ENCODE results near the gene ACACA. TPM values are rescaled to one million over a fixed set of nuclear protein-coding genes. Genes with fewer than 3 reads are reported as not detected.
A peak's percentile ranks its signal among the peaks of the same experiment; 100 is the strongest.

The ACACA gene
- total RNA-seq, 1 donor from 2014 or later: 41.2 TPM

DNA sequence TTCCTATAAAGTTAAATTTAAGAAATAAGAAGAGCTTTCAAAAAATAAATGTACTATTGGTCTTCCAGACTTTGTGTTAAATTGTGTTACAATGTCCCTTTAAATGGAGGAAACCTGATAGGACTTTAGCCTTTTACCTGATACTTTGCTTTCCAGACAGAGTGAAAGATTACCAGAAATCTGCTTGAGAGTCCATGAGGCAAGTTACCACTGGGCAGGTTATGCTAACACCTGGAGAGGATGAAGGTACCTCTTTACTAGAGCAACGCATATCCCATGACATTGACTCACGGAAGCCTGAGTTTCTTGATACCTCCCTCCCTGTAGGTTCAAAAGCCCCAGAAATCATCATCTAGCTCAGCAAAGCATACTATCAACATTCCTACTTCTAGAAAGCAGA is 174.7 kb downstream of the ACACA start:
- no peak for DNase-seq (ENCODE audit: low read depth in 2 of 2)

DNA sequence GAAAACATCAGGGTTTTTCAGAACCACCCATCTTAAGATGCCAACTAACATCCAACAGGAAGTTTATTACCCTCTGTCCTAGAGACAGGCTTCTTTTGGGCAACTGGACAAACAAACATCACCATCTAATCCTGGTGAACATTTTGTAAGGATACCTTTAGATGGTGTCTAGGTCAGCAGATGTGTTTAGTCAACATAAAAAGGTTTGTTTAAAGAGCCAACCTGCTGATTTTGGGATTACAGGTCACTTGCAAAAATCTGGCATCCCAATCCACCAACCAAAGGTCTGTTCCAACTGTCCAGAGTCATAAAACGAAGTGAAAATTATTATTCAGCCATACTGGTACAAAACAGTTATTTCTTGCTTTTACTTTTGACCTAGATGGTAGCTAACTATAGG is 176.0 kb downstream of the ACACA start:
- DNase-seq (ENCODE audit: low read depth in 2 of 2): no peak

DNA sequence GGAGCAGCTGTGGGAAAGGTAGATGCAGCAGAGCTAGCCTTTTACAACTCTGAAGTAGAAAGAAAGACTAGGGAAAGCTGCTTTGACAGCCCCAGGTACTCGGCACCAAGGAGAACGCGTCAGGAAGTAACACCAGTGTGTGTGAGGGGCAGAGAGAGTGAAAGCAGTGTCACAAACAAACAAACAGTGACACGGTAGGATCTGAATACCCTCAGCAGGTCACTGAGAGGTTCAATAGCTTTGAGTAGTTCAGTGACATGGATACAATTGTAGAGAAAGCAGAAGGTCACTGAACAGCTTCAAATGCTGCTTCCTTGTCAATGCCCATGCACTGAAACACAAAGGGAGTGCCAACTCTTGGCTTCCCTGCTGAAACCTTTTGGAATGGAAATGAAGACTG is 181.2 kb downstream of the ACACA start:
- peak; percentile 27 to 42 for DNase-seq (ENCODE audit: low read depth in 2 of 2)

DNA sequence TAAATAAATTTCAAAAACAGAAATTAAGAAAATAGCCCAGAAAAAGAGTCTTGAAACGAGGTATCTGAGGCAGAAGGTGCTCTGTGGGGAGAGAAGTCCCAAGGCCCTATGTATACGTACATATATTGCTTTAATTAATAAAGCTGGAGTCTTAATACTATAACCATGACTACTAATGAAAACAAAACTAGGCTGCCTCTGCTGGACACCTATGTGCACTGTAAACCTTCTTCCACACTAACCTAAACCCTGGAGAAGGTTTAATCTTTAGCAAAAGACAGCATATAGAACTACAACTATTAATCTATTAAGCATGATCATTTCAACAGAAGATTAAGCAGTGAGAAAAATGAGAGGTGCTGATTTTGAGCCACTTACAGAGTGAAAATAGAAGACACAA is 184.8 kb downstream of the ACACA start:
- DNase-seq (ENCODE audit: low read depth in 2 of 2): no peak

DNA sequence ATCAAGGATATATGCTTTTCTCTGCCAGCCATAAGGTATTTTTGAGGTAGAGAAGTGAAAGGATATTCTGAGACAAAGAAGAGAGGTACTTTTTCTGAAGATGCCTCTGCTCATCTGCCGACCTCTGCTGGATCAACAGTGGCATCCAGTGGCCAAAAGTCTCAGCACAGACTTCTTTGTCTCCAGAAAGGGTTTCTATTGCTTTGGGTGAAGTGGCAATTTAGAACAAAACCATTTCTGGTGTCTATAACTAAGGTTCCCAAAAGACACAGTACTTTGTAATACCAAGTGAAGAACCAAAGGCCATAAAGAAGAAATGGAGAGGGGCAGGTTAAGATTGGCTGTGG is 186.1 kb downstream of the ACACA start:
- peak in 1 of 2 donors; percentile 41 for DNase-seq (ENCODE audit: low read depth in 2 of 2)

DNA sequence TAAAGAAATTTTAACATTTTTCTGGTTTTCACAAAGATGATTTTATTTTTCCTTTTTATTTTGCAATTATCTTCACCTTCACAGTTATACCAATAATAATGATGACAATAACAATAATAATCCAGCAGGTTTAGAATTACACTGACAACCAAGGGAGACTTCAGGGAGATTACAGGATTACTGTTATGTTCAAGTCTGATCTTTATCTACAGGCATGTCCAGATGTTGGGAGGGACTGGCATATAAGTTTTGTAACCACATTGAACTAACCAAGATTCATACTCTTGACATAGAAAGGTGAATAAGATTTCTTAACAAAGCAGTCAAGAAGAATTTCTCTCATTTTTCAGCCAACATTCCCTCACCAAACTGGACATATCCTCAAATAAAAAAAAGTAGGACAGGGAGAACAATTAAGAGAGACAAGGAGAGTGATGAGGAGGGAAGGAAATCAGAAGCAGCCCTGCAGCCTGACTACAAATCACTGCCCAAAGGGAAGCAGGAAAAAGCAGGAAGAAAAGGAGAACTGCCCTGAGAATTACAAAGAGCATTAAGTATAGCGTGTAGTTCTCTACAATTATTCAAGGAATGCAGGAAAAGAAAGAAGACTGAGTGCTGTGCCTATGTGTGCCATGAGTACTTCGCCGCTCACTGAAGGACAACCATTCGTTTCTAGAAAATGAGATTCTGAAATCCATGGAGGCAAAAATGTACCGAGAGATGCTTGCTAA is 186.6 kb downstream of the ACACA start:
- DNase-seq (ENCODE audit: low read depth in 2 of 2): no peak

DNA sequence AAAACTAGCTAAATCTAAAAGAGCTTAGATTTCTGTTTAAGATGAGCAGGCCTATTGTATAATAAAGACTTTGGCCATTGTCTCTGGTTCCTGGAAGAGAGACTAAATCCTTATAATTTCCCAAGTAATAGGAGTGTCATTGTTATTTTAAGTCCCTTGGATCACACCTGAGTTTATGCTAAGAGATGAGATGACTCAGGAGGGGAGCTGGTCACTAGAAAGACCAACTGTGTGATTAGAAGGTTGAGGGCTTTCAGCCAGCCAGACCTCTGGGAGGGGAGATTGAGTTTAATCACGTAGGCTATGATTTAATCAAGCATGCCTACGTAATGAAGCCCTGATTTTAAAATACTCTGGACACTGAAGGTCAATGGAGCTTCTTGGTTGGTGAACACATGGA is 187.8 kb downstream of the ACACA start:
- DNase-seq (ENCODE audit: low read depth in 2 of 2): no peak

DNA sequence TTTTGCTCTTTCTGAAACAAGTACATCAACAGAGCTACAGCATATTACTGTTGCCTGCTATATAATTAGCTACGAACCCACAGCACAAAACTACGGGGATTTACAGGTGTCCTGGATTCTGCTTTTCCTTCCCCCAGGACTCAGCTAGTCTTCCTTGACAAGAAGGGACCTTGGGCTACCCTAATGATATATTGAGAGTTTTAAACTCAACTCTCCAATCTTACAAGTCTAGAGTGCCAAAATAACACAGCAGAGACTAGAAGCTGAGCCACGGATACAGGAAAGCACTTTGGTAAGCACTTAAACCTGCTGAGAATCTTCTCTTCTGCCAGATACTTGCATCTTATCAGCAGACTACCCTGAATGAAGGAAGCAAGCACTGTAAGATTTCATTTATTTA is 192.2 kb downstream of the ACACA start:
- DNase-seq (ENCODE audit: low read depth in 2 of 2): no peak

DNA sequence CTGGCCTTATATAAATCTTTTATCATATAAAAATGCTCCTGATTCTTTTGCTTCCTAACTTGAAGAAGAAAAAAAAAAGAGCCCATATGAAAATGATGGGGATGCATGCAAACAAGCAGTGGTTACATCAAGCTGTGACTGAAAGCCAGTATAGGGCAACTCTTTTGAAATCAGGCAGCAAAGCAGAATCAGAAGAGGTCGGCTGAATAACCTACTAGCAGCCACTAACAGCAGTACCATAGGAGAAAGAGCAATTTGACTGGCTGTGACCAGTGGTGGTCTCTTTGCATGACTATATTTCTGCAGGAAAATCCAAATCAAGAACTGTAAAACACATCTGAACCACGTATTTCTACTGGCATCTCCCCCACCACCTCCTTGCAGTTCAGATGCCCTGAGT is 192.7 kb downstream of the ACACA start:
- no peak for DNase-seq (ENCODE audit: low read depth in 2 of 2)

DNA sequence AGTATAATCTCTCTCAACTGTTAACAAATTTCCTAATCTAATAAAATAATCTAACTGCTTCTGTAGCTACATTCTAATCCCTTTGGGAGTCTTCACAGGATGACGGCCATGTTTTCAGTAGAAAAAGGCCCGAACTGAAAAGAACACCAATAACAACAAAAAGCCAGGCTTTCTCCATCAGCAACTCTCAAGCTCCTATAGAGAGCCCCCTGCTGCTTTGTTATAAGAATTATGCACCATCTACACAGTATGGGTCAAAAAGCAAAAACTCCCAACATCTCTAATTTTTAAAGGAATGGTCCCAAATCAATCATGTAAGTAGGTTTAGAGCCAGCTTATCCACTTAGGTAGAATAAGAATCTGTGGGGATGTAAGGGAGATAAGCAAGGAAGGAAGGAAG is 194.5 kb downstream of the ACACA start:
- DNase-seq (ENCODE audit: low read depth in 2 of 2): peak in 1 of 2 donors; percentile 30

DNA sequence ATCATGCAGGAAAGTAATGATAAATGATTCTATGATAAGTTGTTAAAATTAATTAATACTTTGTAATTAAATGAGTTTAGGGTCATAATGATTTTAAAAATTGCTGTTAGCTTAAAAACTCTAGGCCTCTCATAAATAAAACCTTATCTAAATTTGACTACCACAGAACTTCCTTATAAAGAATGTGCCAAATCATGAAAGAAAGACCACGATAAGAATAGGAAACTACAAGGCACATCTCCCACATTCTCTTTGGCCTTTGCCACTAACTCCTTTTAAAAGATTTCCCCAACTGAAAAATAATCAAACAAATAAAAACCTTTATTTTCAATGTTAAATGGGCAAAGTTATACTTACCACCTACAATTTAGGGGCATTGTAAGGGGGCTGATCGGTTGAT is 195.5 kb downstream of the ACACA start:
- DNase-seq (ENCODE audit: low read depth in 2 of 2): no peak

DNA sequence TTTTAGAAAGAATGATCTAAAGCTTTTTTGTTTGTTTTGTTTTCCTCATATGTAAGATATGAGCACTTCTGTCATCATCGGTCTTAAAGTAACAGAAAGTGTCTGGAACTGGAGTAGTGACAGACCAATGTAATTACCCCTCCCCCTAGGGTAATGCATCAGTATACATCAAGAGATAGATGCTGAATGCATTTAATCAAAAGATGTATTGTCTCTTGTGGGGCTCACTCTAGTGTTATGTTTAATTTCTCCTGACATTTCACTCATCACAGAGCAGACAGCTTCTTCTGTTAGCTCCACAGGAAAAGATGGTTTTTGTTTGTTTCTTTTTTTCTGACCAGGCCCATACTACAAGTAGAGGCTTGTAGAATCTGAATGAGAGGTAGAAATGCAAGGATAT is 199.5 kb downstream of the ACACA start:
- DNase-seq (ENCODE audit: low read depth in 2 of 2): no peak

DNA sequence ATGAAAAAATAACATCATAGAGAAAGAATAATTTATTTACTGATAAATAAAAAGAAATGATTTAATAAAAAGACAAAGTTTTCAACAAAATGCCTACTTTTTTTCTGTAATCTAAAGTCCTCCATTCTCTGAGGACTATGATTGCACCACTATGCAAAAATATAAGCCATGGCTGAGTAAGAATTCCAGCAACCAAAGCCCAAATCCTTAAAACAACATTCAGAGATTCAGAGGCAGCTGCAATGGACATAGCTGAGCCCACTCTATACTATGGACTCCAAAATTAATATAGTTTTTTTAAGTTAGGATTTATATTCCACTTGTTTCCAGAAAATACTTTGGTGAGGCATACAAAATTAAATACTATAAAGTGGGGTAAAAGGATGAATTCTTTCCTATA is 200.3 kb downstream of the ACACA start:
- DNase-seq (ENCODE audit: low read depth in 2 of 2): no peak

DNA sequence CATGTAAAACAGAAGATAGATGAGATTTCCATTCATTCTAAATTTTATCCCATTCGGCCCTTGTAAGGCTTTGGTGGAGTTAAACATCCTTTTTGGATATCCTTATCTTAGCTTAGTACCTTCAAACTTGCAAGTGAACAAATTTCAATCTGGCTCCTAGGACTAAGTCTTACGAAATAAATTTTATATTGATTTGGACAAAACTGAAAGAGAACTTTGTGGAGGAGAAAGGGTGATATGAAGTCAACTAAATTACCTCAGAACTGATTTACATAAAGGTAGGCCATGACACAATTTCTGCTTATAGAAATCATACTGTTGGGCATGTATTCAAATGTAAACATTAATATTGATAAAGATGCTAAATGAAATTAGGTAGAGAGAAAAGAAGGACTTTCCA is 206.1 kb downstream of the ACACA start:
- DNase-seq (ENCODE audit: low read depth in 2 of 2): no peak

DNA sequence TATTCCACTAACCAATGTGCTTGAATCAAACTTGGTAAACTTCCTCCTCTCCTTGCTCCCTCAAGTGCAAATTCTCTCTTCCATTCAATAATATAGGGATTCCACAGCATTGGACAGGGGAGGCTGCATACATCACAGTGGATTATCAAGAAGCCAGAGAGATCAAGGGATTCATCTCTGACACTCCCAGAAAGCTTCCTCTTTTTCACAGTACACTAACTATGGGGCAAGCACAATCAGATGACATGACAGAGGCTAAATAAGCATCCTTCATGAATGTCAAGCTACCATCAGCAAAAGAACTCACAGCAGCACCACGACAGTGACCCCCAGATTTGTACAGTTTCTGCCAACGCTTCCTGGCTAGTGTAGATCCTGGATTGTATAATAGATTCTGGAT is 209.3 kb downstream of the ACACA start:
- no peak for DNase-seq (ENCODE audit: low read depth in 2 of 2)

DNA sequence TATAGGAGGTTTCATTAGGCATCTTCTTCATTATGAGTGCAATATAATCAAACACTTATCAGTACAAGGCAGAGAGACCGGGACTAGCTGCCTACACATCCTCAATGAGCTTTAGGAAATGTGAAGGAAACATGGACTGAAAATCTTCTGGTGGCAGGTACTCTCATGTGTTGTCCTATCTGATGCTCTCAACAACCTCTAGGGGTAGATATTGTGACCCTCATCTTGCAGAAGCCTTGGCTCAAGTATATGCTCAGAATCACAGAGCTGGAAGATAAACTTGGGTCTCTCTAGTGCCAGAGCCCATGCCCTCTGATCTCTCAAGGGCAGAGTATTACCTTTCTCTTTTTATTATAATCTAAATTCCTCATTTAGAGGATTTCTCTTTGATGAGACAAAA is 212.4 kb downstream of the ACACA start:
- no peak for DNase-seq (ENCODE audit: low read depth in 2 of 2)

DNA sequence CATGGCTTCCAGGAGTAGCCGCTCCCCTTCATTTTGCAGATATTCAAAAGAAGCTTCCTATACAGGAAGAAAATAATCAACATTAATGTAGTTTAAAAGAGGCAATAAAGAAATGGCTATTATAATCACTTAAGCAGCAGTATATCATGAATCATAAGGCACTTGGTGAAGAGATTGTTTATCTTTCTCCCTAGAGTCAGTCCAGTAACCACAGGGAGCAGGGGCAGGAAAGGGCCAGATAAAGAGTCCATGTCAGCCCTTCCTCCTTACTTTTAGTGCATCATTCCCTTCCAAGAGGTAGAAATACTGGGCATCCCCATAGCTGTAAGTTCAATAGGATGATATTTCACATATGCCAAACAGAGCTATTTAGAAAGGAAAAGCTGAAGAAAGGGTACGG is 215.4 kb downstream of the ACACA start:
- peak in 1 of 2 donors; percentile 28 for DNase-seq (ENCODE audit: low read depth in 2 of 2)

DNA sequence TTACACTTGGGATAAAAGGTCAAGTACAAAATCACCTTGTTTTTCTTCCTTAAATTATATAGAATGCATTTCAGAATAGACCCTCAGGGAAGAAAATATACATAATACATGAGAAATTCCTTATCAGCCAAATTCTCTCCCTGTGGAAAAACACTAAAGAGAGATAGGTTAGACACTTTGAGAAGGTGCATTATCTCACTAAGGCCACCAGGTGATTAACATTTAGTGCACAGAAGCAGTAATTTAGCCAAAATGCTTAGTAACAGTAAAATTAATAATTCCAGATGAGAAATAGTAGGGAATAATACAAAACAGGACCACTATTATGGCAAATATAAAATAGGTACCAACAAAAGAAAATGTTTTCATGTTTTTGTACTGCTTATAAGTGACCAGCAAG is 216.1 kb downstream of the ACACA start:
- DNase-seq (ENCODE audit: low read depth in 2 of 2): no peak

DNA sequence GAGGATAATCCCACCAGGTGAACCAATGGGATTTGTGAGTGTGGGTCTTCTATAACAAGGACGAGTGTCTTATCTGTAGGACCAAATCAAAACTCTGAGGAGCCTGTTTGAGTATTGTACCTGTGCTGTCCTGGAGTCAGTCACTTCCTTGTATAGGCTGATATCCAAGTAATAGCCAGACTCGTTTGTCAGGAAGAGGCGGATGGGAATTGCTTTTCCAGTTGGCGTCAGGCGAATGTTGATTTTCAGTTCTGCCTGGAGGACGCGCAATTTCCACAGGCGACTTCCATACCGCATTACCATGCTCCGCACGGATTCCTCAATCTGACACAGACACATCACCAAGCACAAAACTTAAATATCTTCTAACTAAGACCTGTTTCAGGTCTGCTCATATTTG is 218.5 kb downstream of the ACACA start:
- no peak for DNase-seq (ENCODE audit: low read depth in 2 of 2)

DNA sequence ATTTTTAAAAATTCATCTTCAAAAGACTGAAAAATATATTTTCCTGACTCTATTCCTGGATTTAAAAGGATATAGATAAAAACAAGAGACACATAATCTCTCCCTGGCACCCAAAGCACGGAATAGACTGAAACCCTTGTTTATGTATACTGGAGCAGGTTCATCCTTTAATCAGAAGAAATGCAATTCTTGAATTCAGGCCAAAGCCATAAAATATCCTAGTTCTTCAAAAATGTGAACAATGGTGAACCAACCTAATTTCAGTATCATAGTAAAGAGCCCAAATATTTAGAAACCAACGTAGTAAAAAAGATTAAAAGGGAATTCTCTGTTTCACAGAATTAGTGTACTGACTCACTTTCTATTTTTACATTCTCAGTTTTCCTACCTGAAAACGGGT is 219.4 kb downstream of the ACACA start:
- DNase-seq (ENCODE audit: low read depth in 2 of 2): no peak

DNA sequence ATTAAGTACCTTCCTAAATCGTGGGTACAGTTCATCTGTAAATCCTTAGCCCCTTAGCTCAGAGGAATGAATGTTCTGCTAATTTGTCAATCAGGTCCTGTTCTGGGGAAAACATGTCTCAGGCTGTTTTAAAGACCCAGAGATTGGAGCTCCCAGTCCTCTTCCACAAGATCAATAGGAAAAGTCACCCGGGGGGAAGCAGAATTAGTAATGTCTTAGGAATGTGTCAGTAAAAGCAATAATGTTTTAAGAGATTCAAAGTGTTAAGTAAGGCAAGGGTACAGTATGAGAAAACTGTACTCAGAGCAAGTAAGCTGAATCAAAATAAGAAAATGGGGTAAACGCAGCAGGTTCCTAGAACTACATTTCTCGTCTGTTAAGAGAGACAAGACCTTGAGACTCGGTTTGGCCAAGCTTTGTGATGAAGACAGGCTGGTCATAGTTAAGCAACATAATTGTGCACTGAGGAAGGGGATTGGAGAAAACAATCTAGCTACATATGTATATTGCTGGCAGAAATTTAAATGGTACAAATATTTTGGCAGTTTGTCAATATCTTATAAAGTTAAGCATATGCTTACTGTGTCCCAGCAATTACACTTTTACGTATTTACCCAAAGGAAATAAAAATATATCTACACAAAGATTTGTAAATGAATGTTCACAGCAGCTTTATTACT is 223.7 kb downstream of the ACACA start:
- peak in 1 of 2 donors; percentile 34 for DNase-seq (ENCODE audit: low read depth in 2 of 2)

DNA sequence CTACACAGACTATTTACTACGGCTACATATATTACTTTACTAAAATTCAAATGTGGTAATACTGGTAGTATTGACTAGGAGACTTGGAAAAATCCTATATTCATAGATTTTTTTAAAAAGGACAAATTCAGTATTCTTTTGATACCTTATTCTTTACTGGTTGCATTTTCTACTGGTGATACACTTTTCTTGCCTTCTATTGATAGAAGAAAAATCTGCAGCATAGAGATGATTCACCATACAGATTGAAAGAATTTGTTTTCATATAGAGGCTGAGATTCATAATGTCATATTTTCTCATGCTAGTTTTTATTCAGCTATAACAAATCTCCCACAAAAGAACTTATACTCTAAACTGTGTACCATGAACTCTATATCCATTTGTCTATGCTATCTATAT is 226.3 kb downstream of the ACACA start:
- peak in 1 of 2 donors; percentile 17 for DNase-seq (ENCODE audit: low read depth in 2 of 2)

DNA sequence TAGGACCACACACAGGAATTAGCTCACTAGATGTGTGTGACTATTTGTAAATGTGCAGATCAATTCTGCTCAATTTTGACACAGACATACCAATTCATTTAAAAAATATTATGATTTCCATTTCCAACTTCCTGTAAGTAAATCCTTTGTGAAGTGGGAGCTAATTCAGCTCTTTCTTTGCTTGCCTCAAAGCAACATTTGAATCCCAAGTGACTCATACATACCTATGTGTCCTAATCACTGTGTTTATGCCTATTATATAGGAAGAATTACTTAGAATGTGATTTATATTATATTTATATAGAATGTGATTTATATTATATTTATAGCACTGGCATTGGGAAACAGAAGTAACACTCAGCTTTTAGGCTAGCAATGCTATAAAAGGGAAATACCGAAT is 226.7 kb downstream of the ACACA start:
- peak; percentile 52 to 86 for DNase-seq (ENCODE audit: low read depth in 2 of 2)

Measured in dermis microvascular lymphatic vessel endothelial cell (primary cell).